GM13977 (cell line): ENCODE results near the gene KCNG1.

Experiments used
- DNase-seq: peaks from one replicate; pipeline ENCODE4 v3.0.0; 2012; ENCODE audit warnings: low spot score
- in situ Hi-C: fragments of 300-500 bp; cut with MboI; formaldehyde crosslinking; loops from one replicate; pipeline ENCODE4 v1.12.0; 2022; ENCODE audit warnings: low sequenced_read_pairs, low pct_unique_long_range_greater_than_20kb, mixed read lengths, inconsistent platforms; ENCODE audit not compliant: unreplicated experiment
- TF ChIP-seq, protein P1 (sequence below): IDR thresholded peaks from 2 replicates; pipeline ENCODE4 v1.5.1; 2012; ENCODE audit warnings: mild to moderate bottlenecking, control low read depth; ENCODE audit not compliant: insufficient read depth; ENCODE audit errors: extremely low read depth, missing control alignments

KCNG1 gene

DNA sequence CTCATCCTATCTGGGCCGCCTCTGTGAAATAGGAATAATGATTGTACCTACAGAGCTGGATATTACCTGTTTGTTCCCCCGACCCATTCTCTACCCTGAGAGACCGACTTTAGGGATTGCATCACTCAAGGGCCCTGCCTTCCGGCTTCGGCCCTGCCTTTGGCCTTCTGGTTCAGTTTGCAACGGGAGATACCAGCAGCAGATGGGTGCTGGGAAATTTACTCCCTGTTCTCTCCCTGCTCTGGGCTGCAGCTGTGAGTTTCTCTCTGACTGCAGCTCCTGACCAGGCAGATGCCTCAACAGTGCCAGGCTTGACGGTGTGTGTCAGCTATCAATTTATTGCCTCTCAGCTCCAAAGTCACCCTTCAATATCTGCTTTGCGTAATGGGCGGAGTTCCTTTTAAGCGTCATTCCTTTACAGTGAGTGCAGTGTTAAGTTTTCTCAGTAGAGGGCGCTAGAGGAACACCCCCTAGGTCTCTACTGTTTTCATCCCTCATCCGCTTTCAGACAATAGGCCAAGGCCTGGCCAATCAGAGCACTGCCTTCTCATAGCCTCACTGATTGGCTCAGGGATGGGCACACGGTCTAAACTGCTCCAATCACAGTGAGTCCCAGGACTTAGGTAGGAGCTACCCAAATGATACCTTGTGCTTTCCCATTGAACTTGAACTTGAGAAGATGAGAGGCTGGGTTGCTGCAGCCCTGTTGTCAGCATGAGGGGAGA lies 30.0 kb downstream of the KCNG1 start:
- peak; percentile 62 for DNase-seq
- in situ Hi-C loops: loop anchor here (10.0 to 25.0 kb wide), 2 partner anchors 312 to 644 kb away; no protein-coding TSS in a partner anchor
- TF ChIP-seq, protein P1, sequence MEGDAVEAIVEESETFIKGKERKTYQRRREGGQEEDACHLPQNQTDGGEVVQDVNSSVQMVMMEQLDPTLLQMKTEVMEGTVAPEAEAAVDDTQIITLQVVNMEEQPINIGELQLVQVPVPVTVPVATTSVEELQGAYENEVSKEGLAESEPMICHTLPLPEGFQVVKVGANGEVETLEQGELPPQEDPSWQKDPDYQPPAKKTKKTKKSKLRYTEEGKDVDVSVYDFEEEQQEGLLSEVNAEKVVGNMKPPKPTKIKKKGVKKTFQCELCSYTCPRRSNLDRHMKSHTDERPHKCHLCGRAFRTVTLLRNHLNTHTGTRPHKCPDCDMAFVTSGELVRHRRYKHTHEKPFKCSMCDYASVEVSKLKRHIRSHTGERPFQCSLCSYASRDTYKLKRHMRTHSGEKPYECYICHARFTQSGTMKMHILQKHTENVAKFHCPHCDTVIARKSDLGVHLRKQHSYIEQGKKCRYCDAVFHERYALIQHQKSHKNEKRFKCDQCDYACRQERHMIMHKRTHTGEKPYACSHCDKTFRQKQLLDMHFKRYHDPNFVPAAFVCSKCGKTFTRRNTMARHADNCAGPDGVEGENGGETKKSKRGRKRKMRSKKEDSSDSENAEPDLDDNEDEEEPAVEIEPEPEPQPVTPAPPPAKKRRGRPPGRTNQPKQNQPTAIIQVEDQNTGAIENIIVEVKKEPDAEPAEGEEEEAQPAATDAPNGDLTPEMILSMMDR: peak; percentile 39

DNA sequence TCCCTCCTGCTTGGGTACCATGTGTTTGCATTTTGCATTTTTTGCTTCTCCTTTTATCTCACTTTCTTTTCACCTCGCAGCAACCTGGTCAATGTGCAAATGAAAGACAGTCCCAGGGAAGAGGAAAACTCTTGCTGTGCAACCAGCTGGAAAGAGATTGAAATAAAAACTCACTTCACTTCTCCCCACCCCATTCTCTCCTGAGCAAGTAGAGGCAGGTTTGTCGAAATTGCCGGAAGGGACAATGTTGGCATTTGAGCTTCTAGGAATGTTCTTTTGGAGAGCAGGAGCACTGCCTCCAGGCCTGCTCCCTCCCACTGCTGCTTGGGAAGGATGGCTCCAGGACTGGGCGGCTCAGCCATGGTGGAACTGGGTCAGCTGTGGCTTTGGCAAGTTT lies 30.6 kb downstream of the KCNG1 start:
- TF ChIP-seq, protein P1: no peak
- in situ Hi-C loops: loop anchor here (10.0 to 25.0 kb wide), 2 partner anchors 312 to 645 kb away; no protein-coding TSS in a partner anchor
- DNase-seq: no peak

DNA sequence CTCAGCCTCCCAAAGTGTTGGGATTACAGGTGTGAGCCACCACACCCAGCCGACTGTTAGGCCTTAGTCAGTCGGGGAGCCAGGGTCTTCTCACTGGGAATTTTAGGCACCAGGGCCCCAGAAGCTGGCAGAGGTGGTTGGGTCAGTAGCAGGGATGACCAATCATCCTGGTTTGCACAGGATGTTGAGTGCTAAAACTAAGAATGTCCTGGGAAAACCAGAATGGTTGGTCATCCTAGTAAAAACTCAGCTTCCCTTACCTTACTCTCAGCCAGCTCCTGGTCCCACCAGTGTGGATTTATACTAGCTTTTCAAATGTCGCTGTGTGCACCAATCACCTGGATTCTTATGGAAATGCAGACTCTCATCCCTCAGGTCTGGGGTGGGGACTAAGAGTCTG lies 31.8 kb downstream of the KCNG1 start:
- TF ChIP-seq, protein P1: no peak
- no peak for DNase-seq
- in situ Hi-C loops: loop anchor here (10.0 to 25.0 kb wide), 2 partner anchors 314 to 646 kb away; no protein-coding TSS in a partner anchor

DNA sequence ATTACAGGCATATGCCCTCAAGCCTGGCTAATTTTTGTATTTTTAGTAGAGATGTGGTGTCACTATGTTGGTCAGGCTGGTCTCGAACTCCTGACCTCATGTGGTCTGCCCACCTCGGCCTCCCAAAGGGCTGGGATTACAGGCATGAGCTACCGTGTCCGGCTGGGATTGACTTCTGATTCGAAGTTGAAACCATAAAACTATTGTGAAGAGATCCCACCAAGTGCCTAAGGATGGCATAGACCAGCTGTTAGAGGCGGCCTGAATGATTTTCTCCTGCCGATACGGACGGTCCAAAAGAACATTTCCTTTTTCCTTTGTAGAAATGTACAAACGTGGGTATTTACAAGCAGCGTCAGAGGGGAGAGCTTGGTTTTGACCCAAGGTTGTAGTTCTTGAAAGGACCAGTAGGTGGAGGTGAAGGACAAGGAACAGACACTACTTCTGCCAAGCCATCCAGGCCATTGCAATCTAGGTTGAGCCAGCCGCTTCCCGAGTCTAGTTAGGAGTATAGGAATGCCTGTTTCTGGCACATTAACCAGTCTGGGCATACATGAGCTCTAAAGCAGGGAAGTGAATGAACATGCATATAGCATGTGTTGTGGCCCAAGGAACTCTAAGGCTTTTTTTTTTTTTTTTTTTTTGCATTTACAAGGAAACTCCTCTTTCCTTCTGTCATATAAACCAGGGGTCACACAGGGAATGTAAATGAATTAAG lies 35.3 kb downstream of the KCNG1 start:
- TF ChIP-seq, protein P1: peak; percentile 77
- in situ Hi-C loops: loop anchor here (25.0 kb wide), 1 partner anchor 650 kb away; no protein-coding TSS in a partner anchor

DNA sequence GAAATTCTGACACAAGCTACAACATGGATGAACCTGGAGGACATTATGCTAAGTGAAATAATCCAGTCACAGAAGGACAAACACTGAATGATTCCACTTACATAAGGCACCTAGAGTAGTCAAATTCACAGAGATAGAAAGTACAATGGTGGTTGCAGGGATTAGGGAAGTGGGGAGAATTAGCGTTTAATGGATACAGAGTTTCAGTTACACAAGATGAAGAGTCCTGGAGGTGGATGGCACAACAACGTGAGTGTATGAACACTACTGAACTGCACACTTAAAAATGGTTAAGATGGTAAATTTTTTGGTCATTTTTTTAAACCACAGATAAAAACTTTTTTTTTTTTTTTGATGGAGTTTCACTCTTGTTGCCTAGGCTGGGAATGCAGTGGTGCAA lies 39.6 kb downstream of the KCNG1 start:
- no peak for DNase-seq
- TF ChIP-seq, protein P1: no peak
- in situ Hi-C loops: loop anchor here (25.0 kb wide), 1 partner anchor 654 kb away; no protein-coding TSS in a partner anchor

More for the DNA sequence above, 35.3 kb downstream of the KCNG1 start:
- DNase-seq: peak; percentile 73

DNA sequence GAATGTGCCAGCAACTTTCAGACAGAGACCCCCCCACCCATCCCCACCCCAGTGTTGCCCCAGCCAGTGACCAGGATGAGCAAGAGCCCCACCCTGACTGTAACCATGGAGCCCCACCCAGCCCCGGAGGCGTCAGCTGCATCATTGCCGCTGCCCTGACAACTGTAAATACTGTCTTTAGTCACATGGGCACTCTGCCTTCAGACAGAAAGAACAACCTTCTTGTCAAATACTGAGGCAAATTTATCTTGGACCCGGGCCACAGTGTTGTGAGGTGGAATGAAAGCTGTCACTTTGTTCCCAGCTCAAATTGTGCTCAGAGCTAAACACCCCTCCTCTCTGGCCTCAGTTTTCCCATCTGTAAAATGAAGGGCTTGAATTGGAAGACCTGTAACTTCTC lies 40.5 kb downstream of the KCNG1 start:
- TF ChIP-seq, protein P1: no peak
- no peak for DNase-seq
- in situ Hi-C loops: loop anchor here (25.0 kb wide), 1 partner anchor 655 kb away; no protein-coding TSS in a partner anchor
